NCI-H82 treated with DMSO at 0.1 percent for 48 hours (cell line): ENCODE results near the gene SORCS1.

ENCODE experiments used
- DNase-seq: peaks from one replicate; lab custom pipeline; 2025; ENCODE audit not compliant: unreplicated experiment; lab: John Stamatoyannopoulos, UW

The SORCS1 gene

GRCh38 chr10:106765241-106765754, 399.2 kb downstream of the SORCS1 start:
- no peak for DNase-seq

- DNase-seq: no peak
Observed at GRCh38 chr10:106764360-106764759, 400.1 kb downstream of the SORCS1 start.

- no peak for DNase-seq
Observed at GRCh38 chr10:106761906-106762305, 402.6 kb downstream of the SORCS1 start.

GRCh38 chr10:106757521-106757920, 407.0 kb downstream of the SORCS1 start:
- DNase-seq: no peak

GRCh38 chr10:106751091-106751490, 413.4 kb downstream of the SORCS1 start:
- DNase-seq: no peak

- peak; percentile 50 for DNase-seq
Observed at GRCh38 chr10:106746868-106747267, 417.6 kb downstream of the SORCS1 start.

GRCh38 chr10:106741006-106741530, 423.4 kb downstream of the SORCS1 start:
- no peak for DNase-seq

GRCh38 chr10:106740071-106740470, 424.4 kb downstream of the SORCS1 start:
- no peak for DNase-seq

- DNase-seq: no peak
Observed at GRCh38 chr10:106734220-106734619, 430.3 kb downstream of the SORCS1 start.

- no peak for DNase-seq
Observed at GRCh38 chr10:106728232-106728631, 436.3 kb downstream of the SORCS1 start.

GRCh38 chr10:106727170-106727569, 437.3 kb downstream of the SORCS1 start:
- DNase-seq: no peak

GRCh38 chr10:106722524-106722923, 442.0 kb downstream of the SORCS1 start:
- DNase-seq: no peak

GRCh38 chr10:106720683-106721082, 443.8 kb downstream of the SORCS1 start:
- DNase-seq: no peak

GRCh38 chr10:106716381-106716780, 448.1 kb downstream of the SORCS1 start:
- DNase-seq: no peak

GRCh38 chr10:106714734-106715555, 449.6 kb downstream of the SORCS1 start:
- peak; percentile 31 for DNase-seq

GRCh38 chr10:106713846-106714245, 450.7 kb downstream of the SORCS1 start:
- DNase-seq: no peak

- no peak for DNase-seq
Observed at GRCh38 chr10:106712988-106713387, 451.5 kb downstream of the SORCS1 start.

- DNase-seq: peak; percentile 25
Observed at GRCh38 chr10:106711313-106711906, 453.1 kb downstream of the SORCS1 start.

GRCh38 chr10:106708506-106708905, 456.0 kb downstream of the SORCS1 start:
- no peak for DNase-seq

GRCh38 chr10:106707657-106708056, 456.8 kb downstream of the SORCS1 start:
- no peak for DNase-seq

GRCh38 chr10:106706127-106706526, 458.4 kb downstream of the SORCS1 start:
- DNase-seq: no peak

GRCh38 chr10:106705681-106706100, 458.8 kb downstream of the SORCS1 start:
- peak; percentile 60 for DNase-seq
